HEK293T (cell line): ENCODE measurements around the gene PAOX.
"Not testable (repeated sequence)": the region's sequence is repeated elsewhere in the genome, so short reads cannot be mapped to it uniquely, and the experiment has no call there.

Source experiments
- CTCF ChIA-PET: fragments of 350-600 bp; formaldehyde crosslinking; extraction: SDS; loops from one replicate; lab custom pipeline; 2021; ENCODE audit warnings: antibody characterized with exemption, inconsistent platforms; lab: Yijun Ruan, JAX
- POLR2A ChIA-PET: fragments of 350-600 bp; formaldehyde crosslinking; extraction: SDS; loops from one replicate; lab custom pipeline; 2020; ENCODE audit warnings: antibody characterized with exemption, inconsistent platforms; lab: Yijun Ruan, JAX
- DNase-seq: peaks from one replicate; pipeline ENCODE4 v3.0.0; 2012; ENCODE audit warnings: mixed read lengths; ENCODE audit errors: extremely low spot score
- ARNT ChIP-seq: fragments of 450-650 bp; IDR thresholded peaks from 2 replicates; pipeline ENCODE4 v1.6.1; 2017; ENCODE audit warnings: mild to moderate bottlenecking
- BHLHE40 ChIP-seq: fragments of 450-650 bp; IDR thresholded peaks from 2 replicates; pipeline ENCODE4 v1.6.1; 2016; ENCODE audit warnings: mild to moderate bottlenecking, moderate library complexity, borderline replicate concordance
- CTBP1 ChIP-seq: fragments of 450-650 bp; IDR thresholded peaks from 2 replicates; pipeline ENCODE4 v1.6.1; 2016; ENCODE audit warnings: borderline replicate concordance
- ELF4 ChIP-seq: fragments of 450-650 bp; IDR thresholded peaks from 2 replicates; pipeline ENCODE4 v1.6.1; 2017; ENCODE audit warnings: antibody characterized with exemption
- FOXA1 ChIP-seq: fragments of 450-650 bp; IDR thresholded peaks from 2 replicates; pipeline ENCODE4 v1.6.1; 2016; ENCODE audit warnings: mild to moderate bottlenecking
- FOXK2 ChIP-seq: fragments of 450-650 bp; IDR thresholded peaks from 2 replicates; pipeline ENCODE4 v1.6.1; 2016; ENCODE audit warnings: mild to moderate bottlenecking
- FOXM1 ChIP-seq: fragments of 450-650 bp; IDR thresholded peaks from 2 replicates; pipeline ENCODE4 v1.6.1; 2017; ENCODE audit warnings: mild to moderate bottlenecking, borderline replicate concordance
- HDGF ChIP-seq: fragments of 450-650 bp; IDR thresholded peaks from 2 replicates; pipeline ENCODE4 v1.6.1; 2017; ENCODE audit warnings: antibody characterized with exemption, borderline replicate concordance
- L3MBTL2 ChIP-seq: fragments of 450-650 bp; conservative IDR thresholded peaks from 2 replicates; pipeline ENCODE4 v1.6.1; 2016; ENCODE audit warnings: mild to moderate bottlenecking
- LEF1 ChIP-seq: fragments of 450-650 bp; IDR thresholded peaks from 2 replicates; pipeline ENCODE4 v1.6.1; 2017; ENCODE audit warnings: mild to moderate bottlenecking, borderline replicate concordance
- NFRKB ChIP-seq: fragments of 450-650 bp; IDR thresholded peaks from 2 replicates; pipeline ENCODE4 v1.6.1; 2016; ENCODE audit warnings: mild to moderate bottlenecking, moderate library complexity
- SP1 ChIP-seq: fragments of 450-650 bp; IDR thresholded peaks from 2 replicates; pipeline ENCODE4 v1.6.1; 2017
- SUZ12 ChIP-seq: fragments of 450-650 bp; IDR thresholded peaks from 2 replicates; pipeline ENCODE4 v1.6.1; 2016; ENCODE audit warnings: mild to moderate bottlenecking
- TARDBP ChIP-seq: fragments of 450-650 bp; IDR thresholded peaks from 2 replicates; pipeline ENCODE4 v1.6.1; 2016
- ZNF384 ChIP-seq: fragments of 450-650 bp; IDR thresholded peaks from 2 replicates; pipeline ENCODE4 v1.6.1; 2016
- TF ChIP-seq, protein P1 (sequence below): fragments of 450-650 bp; IDR thresholded peaks from 2 replicates; pipeline ENCODE4 v1.6.1; 2016

The PAOX gene

DNA sequence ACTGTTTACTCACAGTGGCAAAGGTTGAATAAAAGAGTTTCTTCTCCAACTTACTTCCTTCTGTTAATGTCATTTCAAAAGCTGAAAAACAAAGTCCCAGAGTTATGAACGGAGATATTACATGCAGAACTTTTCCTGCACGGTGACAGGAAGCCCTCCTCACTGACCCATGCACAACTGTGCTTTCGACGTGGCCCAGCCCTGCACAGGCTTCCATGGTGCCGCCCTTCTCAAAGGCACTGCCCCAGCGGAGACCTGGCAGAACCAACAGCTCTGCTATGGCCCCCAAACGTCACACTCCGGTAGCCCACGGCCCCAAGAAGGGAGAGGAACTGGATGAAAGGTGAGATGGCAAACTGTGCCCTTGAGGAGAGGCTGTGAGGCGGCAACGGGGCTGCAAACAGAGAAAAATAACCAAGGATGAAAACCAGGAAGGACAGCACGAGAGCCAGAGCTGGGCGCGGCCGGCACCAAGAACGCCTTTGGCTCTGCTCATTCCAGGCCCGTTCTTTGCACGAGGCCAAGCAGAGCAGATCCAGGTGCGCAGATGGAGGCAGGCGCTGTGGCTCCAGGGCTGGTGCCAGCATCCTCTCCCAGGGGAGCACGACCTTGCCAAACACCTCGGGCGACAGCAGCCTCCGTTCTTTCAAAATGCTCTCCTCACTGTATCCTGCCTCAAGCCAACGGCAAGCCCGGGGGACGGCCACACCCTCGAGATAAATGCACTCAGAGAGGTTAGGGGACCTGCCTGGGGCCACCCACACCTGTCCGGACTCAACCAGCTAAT is 14.2 kb upstream of the PAOX start:
- DNase-seq: no peak
- no peak for TF ChIP-seq FOXA1
- CTCF ChIA-PET: interaction anchor here (0.6 kb wide), 1 partner anchor 35 kb away, joined by 3 read pairs; no protein-coding TSS in a partner anchor
- POLR2A ChIA-PET: interaction anchor here (1.0 kb wide), 1 partner anchor 8 kb away, joined by 3 read pairs; the partner anchor contains the start of gene ECHS1

DNA sequence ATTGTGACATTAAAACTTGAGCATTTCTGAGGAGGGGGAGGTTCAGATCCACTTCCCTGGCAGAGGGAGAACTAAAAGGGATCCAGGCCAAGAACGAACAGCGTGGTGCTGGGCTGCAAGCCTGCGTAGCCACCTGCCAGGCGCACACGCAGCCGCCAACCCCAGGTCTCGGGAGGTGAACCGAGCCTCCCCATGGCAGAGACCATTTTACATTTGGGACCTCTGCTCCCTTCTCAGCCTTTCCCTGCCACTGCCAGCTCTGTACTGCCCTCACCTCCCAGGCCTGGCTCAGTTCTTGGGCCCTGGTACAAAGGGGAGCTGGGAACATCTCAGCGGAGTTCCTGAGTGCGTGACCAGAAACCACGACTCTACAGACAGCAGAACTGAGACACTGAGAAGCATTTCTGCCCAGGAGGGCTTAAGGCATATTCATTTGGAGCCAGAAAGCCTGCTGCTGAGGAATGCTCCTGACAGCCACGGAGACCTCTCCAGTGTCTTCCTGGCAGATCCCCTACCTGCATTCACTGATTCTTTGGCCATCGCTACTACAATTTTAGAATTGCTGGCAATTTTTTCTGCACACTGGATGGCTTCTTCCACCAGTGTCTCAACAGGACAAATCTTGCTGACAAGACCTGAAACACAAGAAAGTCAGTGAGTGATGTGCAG is 13.5 kb upstream of the PAOX start:
- no peak for DNase-seq
- POLR2A ChIA-PET: no interaction called here
- CTCF ChIA-PET: no interaction called here
- TF ChIP-seq HDGF (no peak), ARNT (no peak), FOXA1 (no peak), BHLHE40 (no peak), SP1 (no peak), TARDBP (no peak), L3MBTL2 (no peak), FOXK2 (no peak), FOXM1 (no peak), NFRKB (no peak), LEF1 (no peak), SUZ12 (no peak), ZNF384 (no peak), ELF4 (no peak), CTBP1 (no peak)
- TF ChIP-seq, protein P1, sequence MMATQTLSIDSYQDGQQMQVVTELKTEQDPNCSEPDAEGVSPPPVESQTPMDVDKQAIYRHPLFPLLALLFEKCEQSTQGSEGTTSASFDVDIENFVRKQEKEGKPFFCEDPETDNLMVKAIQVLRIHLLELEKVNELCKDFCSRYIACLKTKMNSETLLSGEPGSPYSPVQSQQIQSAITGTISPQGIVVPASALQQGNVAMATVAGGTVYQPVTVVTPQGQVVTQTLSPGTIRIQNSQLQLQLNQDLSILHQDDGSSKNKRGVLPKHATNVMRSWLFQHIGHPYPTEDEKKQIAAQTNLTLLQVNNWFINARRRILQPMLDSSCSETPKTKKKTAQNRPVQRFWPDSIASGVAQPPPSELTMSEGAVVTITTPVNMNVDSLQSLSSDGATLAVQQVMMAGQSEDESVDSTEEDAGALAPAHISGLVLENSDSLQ: no peak

DNA sequence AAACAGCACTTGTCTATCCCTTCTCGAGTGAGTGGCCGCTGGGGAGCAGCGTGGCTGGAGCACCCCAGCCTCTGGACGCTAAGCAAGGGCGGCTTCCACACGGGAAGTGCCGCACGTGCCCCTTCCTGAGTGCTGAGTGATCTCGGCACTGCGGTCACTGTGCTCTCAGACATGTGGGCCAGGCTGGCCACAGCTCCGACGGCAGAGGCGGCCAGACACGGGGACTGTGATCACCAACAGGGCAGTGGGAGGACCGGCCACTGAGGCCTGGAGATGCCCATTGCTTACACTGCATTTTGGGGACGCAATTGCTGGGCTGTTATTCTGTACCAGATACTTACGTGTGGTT is 13.0 kb upstream of the PAOX start:
- TF ChIP-seq FOXM1 (no peak), ELF4 (no peak), NFRKB (no peak), ARNT (no peak), CTBP1 (no peak), ZNF384 (no peak), SP1 (no peak), SUZ12 (no peak), LEF1 (no peak), L3MBTL2 (no peak), FOXK2 (no peak), FOXA1 (no peak), BHLHE40 (no peak), HDGF (no peak), TARDBP (no peak)
- TF ChIP-seq, protein P1: no peak
- DNase-seq: no peak
- POLR2A ChIA-PET: no interaction called here
- CTCF ChIA-PET: no interaction called here

DNA sequence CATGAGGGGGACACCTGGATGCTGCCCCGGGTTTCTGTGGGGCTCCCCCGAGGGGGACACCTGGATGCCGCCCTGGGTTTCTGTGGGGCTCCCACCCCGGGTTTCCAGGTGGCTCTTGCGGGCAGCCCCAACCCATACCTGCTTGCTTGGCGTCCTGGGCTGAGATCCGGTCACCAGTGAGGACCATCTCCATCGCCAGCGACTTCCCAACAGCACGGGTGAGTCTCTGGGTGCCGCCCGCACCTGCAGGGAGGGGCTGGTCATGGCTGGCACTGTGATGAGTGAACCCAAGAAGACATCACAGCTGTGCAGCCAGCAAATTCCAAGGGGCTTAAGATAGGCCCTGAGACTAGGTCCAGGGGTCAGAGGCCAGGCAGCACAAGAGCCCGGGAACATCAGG is 12.3 kb upstream of the PAOX start:
- POLR2A ChIA-PET: no interaction called here
- CTCF ChIA-PET: no interaction called here

DNA sequence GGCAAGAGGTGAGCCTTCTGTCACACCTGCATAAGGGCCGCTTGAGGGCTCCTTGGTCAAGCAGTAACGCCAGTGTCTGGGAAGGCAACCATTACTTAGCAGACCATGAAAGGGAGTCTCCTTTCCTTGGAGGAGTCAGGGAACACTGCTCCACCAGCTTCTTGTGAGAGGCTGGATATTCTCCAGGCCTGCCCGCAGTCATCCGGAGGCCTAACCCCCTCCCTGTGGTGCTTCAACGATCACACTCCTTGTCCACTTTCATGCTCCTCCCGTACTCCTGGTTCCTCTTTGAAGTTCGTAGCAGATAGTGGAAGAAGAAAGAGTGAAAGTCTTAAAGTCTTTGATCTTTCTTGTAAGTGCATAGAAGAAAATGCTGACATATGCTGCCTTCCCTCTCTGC is 11.6 kb upstream of the PAOX start:
- DNase-seq, CTCF ChIA-PET, POLR2A ChIA-PET: not testable (repeated sequence)

More for the DNA sequence above, 12.3 kb upstream of the PAOX start:
- no peak for TF ChIP-seq ELF4
- no peak for TF ChIP-seq FOXK2
- TF ChIP-seq NFRKB: no peak
- no peak for TF ChIP-seq LEF1
- no peak for TF ChIP-seq TARDBP
- TF ChIP-seq BHLHE40: no peak
- TF ChIP-seq SP1: no peak
- no peak for TF ChIP-seq ARNT
- TF ChIP-seq ZNF384: no peak
- TF ChIP-seq, protein P1: no peak
- no peak for TF ChIP-seq SUZ12
- TF ChIP-seq FOXM1: no peak
- no peak for TF ChIP-seq L3MBTL2
- no peak for TF ChIP-seq HDGF
- TF ChIP-seq FOXA1: no peak
- no peak for TF ChIP-seq CTBP1
- DNase-seq: no peak

DNA sequence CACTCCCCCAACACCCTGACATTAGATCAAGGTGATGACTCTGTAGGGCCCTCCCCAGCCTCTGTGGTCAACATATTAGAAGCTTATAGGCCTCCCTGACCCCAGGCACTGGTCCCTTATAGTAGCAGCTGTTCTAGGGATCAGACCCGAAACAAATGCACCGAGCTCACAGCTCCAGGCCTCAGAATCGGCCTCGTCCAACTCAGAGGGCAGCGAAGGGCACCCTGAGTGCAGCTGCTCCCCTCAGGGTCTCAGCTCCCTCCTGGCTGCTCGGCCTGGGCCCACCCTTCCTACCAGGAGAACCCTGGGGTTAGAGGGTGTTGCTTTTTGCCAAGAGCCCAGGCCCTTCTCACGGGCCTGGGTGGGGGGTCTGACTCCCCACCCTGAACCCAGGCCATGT is 10.9 kb upstream of the PAOX start:
- ChIA-PET POLR2A (interaction anchor here (0.9 kb wide), 1 partner anchor 10 kb away, joined by 3 read pairs; the partner anchor contains the start of gene FUOM), CTCF (no interaction called here)
- DNase-seq: no peak
- TF ChIP-seq ARNT (no peak), L3MBTL2 (no peak), NFRKB (no peak), FOXM1 (no peak), BHLHE40 (no peak), LEF1 (no peak), SUZ12 (no peak), ELF4 (no peak)
